NCI-H187 (cell line): ENCODE data around the gene C5orf58.

ENCODE experiments used
- DNase-seq, 2 experiments: peaks; one replicate each; lab custom pipeline; 2025; lab: John Stamatoyannopoulos, UW

Gene C5orf58

GRCh38 chr5:170256571-170256970 lies 23.8 kb downstream of the C5orf58 start:
- no peak for DNase-seq

- DNase-seq = no peak
Measured at GRCh38 chr5:170257370-170257769, 24.6 kb downstream of the C5orf58 start.

GRCh38 chr5:170261528-170262043 lies 28.8 kb downstream of the C5orf58 start:
- DNase-seq = no peak

- DNase-seq = no peak
Measured at GRCh38 chr5:170262061-170263045, 29.6 kb downstream of the C5orf58 start.

GRCh38 chr5:170263906-170264305 lies 31.1 kb downstream of the C5orf58 start:
- DNase-seq = no peak

- no peak for DNase-seq
Measured at GRCh38 chr5:170265522-170265921, 32.7 kb downstream of the C5orf58 start.

GRCh38 chr5:170266570-170267381 lies 34.0 kb downstream of the C5orf58 start:
- DNase-seq = no peak

- no peak for DNase-seq
Measured at GRCh38 chr5:170267431-170268152, 34.8 kb downstream of the C5orf58 start.

GRCh38 chr5:170268153-170268689 lies 35.4 kb downstream of the C5orf58 start:
- no peak for DNase-seq

- no peak for DNase-seq
Measured at GRCh38 chr5:170268884-170269283, 36.1 kb downstream of the C5orf58 start.

- no peak for DNase-seq
Measured at GRCh38 chr5:170269579-170269978, 36.8 kb downstream of the C5orf58 start.

- no peak for DNase-seq
Measured at GRCh38 chr5:170270293-170271069, 37.7 kb downstream of the C5orf58 start.

- no peak for DNase-seq
Measured at GRCh38 chr5:170273968-170274710, 41.4 kb downstream of the C5orf58 start.

- no peak for DNase-seq
Measured at GRCh38 chr5:170275376-170275994, 42.7 kb downstream of the C5orf58 start.

- DNase-seq = no peak
Measured at GRCh38 chr5:170276140-170276539, 43.4 kb downstream of the C5orf58 start.

- DNase-seq = no peak
Measured at GRCh38 chr5:170277867-170278281, 45.1 kb downstream of the C5orf58 start.

- DNase-seq = no peak
Measured at GRCh38 chr5:170278611-170279458, 46.0 kb downstream of the C5orf58 start.

GRCh38 chr5:170279459-170279817 lies 46.7 kb downstream of the C5orf58 start:
- DNase-seq = no peak

GRCh38 chr5:170280011-170280493 lies 47.3 kb downstream of the C5orf58 start:
- no peak for DNase-seq
